Subcutaneous adipose tissue (tissue), 4 donors: ENCODE measurements around the gene SLC2A4RG. TPM values are rescaled to one million over a fixed set of nuclear protein-coding genes. Genes with fewer than 3 reads are reported as not detected.

Experiments
- CTCF ChIP-seq: fragments of 450-650 bp; IDR thresholded peaks from one replicate; pipeline ENCODE4 v1.5.1; 2016; ENCODE audit warnings: low read depth, mild to moderate bottlenecking, control low read depth, antibody characterized with exemption, moderate library complexity
- total RNA-seq, 4 donors: library from RNA; depleted of rRNA; stranded (reverse); fragments of >200 nt; gene quantifications; one replicate each; pipeline ENCODE4 v1.1.0, GENCODE V29; 2016

SLC2A4RG gene
- total RNA-seq, 4 donors from 2014 or later: 8.6 to 126 (median 28.9) TPM

- TF ChIP-seq CTCF: no peak
Measured at GRCh38 chr20:63737945-63738686, 1.5 kb upstream of the SLC2A4RG start.

GRCh38 chr20:63738687-63739129 lies 868 bp upstream of the SLC2A4RG start:
- no peak for TF ChIP-seq CTCF

- no peak for TF ChIP-seq CTCF
Measured at GRCh38 chr20:63740070-63740626, 572 bp downstream of the SLC2A4RG start.

GRCh38 chr20:63740627-63741353 lies 1.2 kb downstream of the SLC2A4RG start:
- TF ChIP-seq CTCF: no peak

GRCh38 chr20:63741354-63741675 lies 1.7 kb downstream of the SLC2A4RG start:
- TF ChIP-seq CTCF: no peak

GRCh38 chr20:63741676-63742380 lies 2.3 kb downstream of the SLC2A4RG start:
- TF ChIP-seq CTCF: no peak
